ENCODE results near the gene NOVA2.

Gene NOVA2

GRCh38 chr19:45933759-45934158 is 39.9 kb downstream of the NOVA2 start:
- Histone ChIP-seq H3K4ac (ENCODE audit: low read depth in 1 of 2, low read length in 2 of 2) (no peak overlapping the region), H3K27me3 (ENCODE audit: control insufficient read depth in 1 of 2, insufficient read depth in 1 of 2, low read length in 2 of 2) (peaks cover 50 to 66% of the 10 kb centered on the region in 2 experiments), H3K14ac (ENCODE audit: low read length in 2 of 2) (no peak overlapping the region), H3K27ac (ENCODE audit: low read length, poor library complexity, severe bottlenecking) (no peak overlapping the region), H3K23ac (ENCODE audit: low read length in 2 of 2) (no peak overlapping the region), H3K18ac (ENCODE audit: low read depth in 1 of 2, low read length in 2 of 2) (no peak overlapping the region), H2BK12ac (ENCODE audit: low read length in 2 of 2) (no peak overlapping the region), H2AK5ac (ENCODE audit: low read length, severe bottlenecking) (no peak overlapping the region), H2BK120ac (ENCODE audit: low read depth, low read length) (no peak overlapping the region), H3K4me3 (ENCODE audit: insufficient read depth in 1 of 2, low read depth in 1 of 2, low read length in 2 of 2) (no peak overlapping the region), H3K4me2 (ENCODE audit: low read length, poor library complexity, severe bottlenecking) (no peak overlapping the region), H2BK5ac (ENCODE audit: low read depth, low read length, poor library complexity, severe bottlenecking) (no peak overlapping the region), H4K91ac (ENCODE audit: low read length) (no peak overlapping the region), H3K36me3 (ENCODE audit: control insufficient read depth in 1 of 2, insufficient read depth in 2 of 2, low read depth in 1 of 2, low read length in 2 of 2) (no peaks in the 10 kb centered on the region), H4K8ac (ENCODE audit: low read length) (no peak overlapping the region), H3K4me1 (ENCODE audit: control insufficient read depth, insufficient read depth, low read depth, low read length) (no peaks in the 10 kb centered on the region), H3K9me3 (ENCODE audit: control insufficient read depth, low read length) (peaks cover 2% of the 10 kb centered on the region), H2AFZ (ENCODE audit: low read depth, low read length) (no peak overlapping the region), H3K79me1 (replicated peaks; ENCODE audit: low read length, poor library complexity, severe bottlenecking) (no peaks in the 10 kb centered on the region), H3K9ac (ENCODE audit: low read length) (no peak overlapping the region), H2BK15ac (ENCODE audit: low read depth, poor library complexity, severe bottlenecking) (no peak overlapping the region)
- 79% methylated on average over 9 of the region's 9 CpGs for WGBS
- no peak for DNase-seq

GRCh38 chr19:45931055-45931454 is 42.6 kb downstream of the NOVA2 start:
- H3K4me1 ChIP-seq (ENCODE audit: control insufficient read depth, insufficient read depth, low read depth, low read length), result peaks cover 1% of the 10 kb centered on the region
- H3K4ac ChIP-seq (ENCODE audit: low read depth in 1 of 2, low read length in 2 of 2), result no peak overlapping the region
- no peak overlapping the region for H2BK15ac ChIP-seq (ENCODE audit: low read depth, poor library complexity, severe bottlenecking)
- 62% methylated on average over 2 of the region's 3 CpGs for WGBS
- no peak overlapping the region for H2AK5ac ChIP-seq (ENCODE audit: low read length, severe bottlenecking)
- H2BK120ac ChIP-seq (ENCODE audit: low read depth, low read length), result no peak overlapping the region
- no peak overlapping the region for H3K9ac ChIP-seq (ENCODE audit: low read length)
- no peaks in the 10 kb centered on the region for H3K9me3 ChIP-seq (ENCODE audit: control insufficient read depth, low read length)
- no peak overlapping the region for H3K27ac ChIP-seq (ENCODE audit: low read length, poor library complexity, severe bottlenecking)
- no peak for DNase-seq
- no peak overlapping the region for H2BK12ac ChIP-seq (ENCODE audit: low read length in 2 of 2)
- H4K91ac ChIP-seq (ENCODE audit: low read length), result no peak overlapping the region
- H3K4me2 ChIP-seq (ENCODE audit: low read length, poor library complexity, severe bottlenecking), result no peak overlapping the region
- no peak overlapping the region for H3K4me3 ChIP-seq (ENCODE audit: insufficient read depth in 1 of 2, low read depth in 1 of 2, low read length in 2 of 2)
- H3K79me1 ChIP-seq (replicated peaks; ENCODE audit: low read length, poor library complexity, severe bottlenecking), result no peaks in the 10 kb centered on the region
- H3K18ac ChIP-seq (ENCODE audit: low read depth in 1 of 2, low read length in 2 of 2), result no peak overlapping the region
- no peak overlapping the region for H3K14ac ChIP-seq (ENCODE audit: low read length in 2 of 2)
- H2BK5ac ChIP-seq (ENCODE audit: low read depth, low read length, poor library complexity, severe bottlenecking), result no peak overlapping the region
- H3K36me3 ChIP-seq (ENCODE audit: control insufficient read depth in 1 of 2, insufficient read depth in 2 of 2, low read depth in 1 of 2, low read length in 2 of 2), result no peaks in the 10 kb centered on the region
- H4K8ac ChIP-seq (ENCODE audit: low read length), result no peak overlapping the region
- H2AFZ ChIP-seq (ENCODE audit: low read depth, low read length), result no peak overlapping the region
- no peak overlapping the region for H3K23ac ChIP-seq (ENCODE audit: low read length in 2 of 2)
- H3K27me3 ChIP-seq (ENCODE audit: control insufficient read depth in 1 of 2, insufficient read depth in 1 of 2, low read length in 2 of 2), result peaks cover 31 to 47% of the 10 kb centered on the region in 2 experiments

- Histone ChIP-seq H3K4ac (ENCODE audit: low read depth in 1 of 2, low read length in 2 of 2) (no peak overlapping the region), H3K4me1 (ENCODE audit: control insufficient read depth, insufficient read depth, low read depth, low read length) (peaks cover 1% of the 10 kb centered on the region), H4K91ac (ENCODE audit: low read length) (no peak overlapping the region), H4K8ac (ENCODE audit: low read length) (no peak overlapping the region), H3K4me3 (ENCODE audit: insufficient read depth in 1 of 2, low read depth in 1 of 2, low read length in 2 of 2) (no peak overlapping the region), H2BK15ac (ENCODE audit: low read depth, poor library complexity, severe bottlenecking) (no peak overlapping the region), H3K23ac (ENCODE audit: low read length in 2 of 2) (no peak overlapping the region), H3K18ac (ENCODE audit: low read depth in 1 of 2, low read length in 2 of 2) (no peak overlapping the region), H2BK12ac (ENCODE audit: low read length in 2 of 2) (no peak overlapping the region), H3K9ac (ENCODE audit: low read length) (no peak overlapping the region), H3K27ac (ENCODE audit: low read length, poor library complexity, severe bottlenecking) (no peak overlapping the region), H3K9me3 (ENCODE audit: control insufficient read depth, low read length) (no peaks in the 10 kb centered on the region), H2BK5ac (ENCODE audit: low read depth, low read length, poor library complexity, severe bottlenecking) (no peak overlapping the region), H3K27me3 (ENCODE audit: control insufficient read depth in 1 of 2, insufficient read depth in 1 of 2, low read length in 2 of 2) (peaks cover 18 to 39% of the 10 kb centered on the region in 2 experiments), H2BK120ac (ENCODE audit: low read depth, low read length) (no peak overlapping the region), H2AFZ (ENCODE audit: low read depth, low read length) (no peak overlapping the region), H3K4me2 (ENCODE audit: low read length, poor library complexity, severe bottlenecking) (no peak overlapping the region), H3K79me1 (replicated peaks; ENCODE audit: low read length, poor library complexity, severe bottlenecking) (no peaks in the 10 kb centered on the region), H3K14ac (ENCODE audit: low read length in 2 of 2) (no peak overlapping the region), H2AK5ac (ENCODE audit: low read length, severe bottlenecking) (no peak overlapping the region), H3K36me3 (ENCODE audit: control insufficient read depth in 1 of 2, insufficient read depth in 2 of 2, low read depth in 1 of 2, low read length in 2 of 2) (no peaks in the 10 kb centered on the region)
- 95% methylated on average over 2 of the region's 2 CpGs for WGBS
- no peak for DNase-seq
Measured at GRCh38 chr19:45929247-45929646, 44.4 kb downstream of the NOVA2 start.

GRCh38 chr19:45927565-45928261 is 46.0 kb downstream of the NOVA2 start:
- no peaks in the 10 kb centered on the region for H3K36me3 ChIP-seq (ENCODE audit: control insufficient read depth in 1 of 2, insufficient read depth in 2 of 2, low read depth in 1 of 2, low read length in 2 of 2)
- H3K4me2 ChIP-seq (ENCODE audit: low read length, poor library complexity, severe bottlenecking), result peak overlapping the region; percentile 18
- H3K23ac ChIP-seq (ENCODE audit: low read length in 2 of 2), result no peak overlapping the region
- no peak overlapping the region for H2BK120ac ChIP-seq (ENCODE audit: low read depth, low read length)
- H2AFZ ChIP-seq (ENCODE audit: low read depth, low read length), result no peak overlapping the region
- H2AK5ac ChIP-seq (ENCODE audit: low read length, severe bottlenecking), result no peak overlapping the region
- no peak overlapping the region for H3K9ac ChIP-seq (ENCODE audit: low read length)
- no peaks in the 10 kb centered on the region for H3K9me3 ChIP-seq (ENCODE audit: control insufficient read depth, low read length)
- H2BK5ac ChIP-seq (ENCODE audit: low read depth, low read length, poor library complexity, severe bottlenecking), result no peak overlapping the region
- H3K18ac ChIP-seq (ENCODE audit: low read depth in 1 of 2, low read length in 2 of 2), result no peak overlapping the region
- no peak overlapping the region for H4K91ac ChIP-seq (ENCODE audit: low read length)
- no peak overlapping the region for H2BK12ac ChIP-seq (ENCODE audit: low read length in 2 of 2)
- no peaks in the 10 kb centered on the region for H3K79me1 ChIP-seq (replicated peaks; ENCODE audit: low read length, poor library complexity, severe bottlenecking)
- WGBS, result 8% methylated on average over 31 of the region's 33 CpGs
- no peak overlapping the region for H4K8ac ChIP-seq (ENCODE audit: low read length)
- no peak overlapping the region for H3K4ac ChIP-seq (ENCODE audit: low read depth in 1 of 2, low read length in 2 of 2)
- DNase-seq, result peak; percentile 84
- peaks cover 1% of the 10 kb centered on the region for H3K4me1 ChIP-seq (ENCODE audit: control insufficient read depth, insufficient read depth, low read depth, low read length)
- H3K4me3 ChIP-seq (ENCODE audit: insufficient read depth in 1 of 2, low read depth in 1 of 2, low read length in 2 of 2), result peak overlapping the region in 1 of 2 experiments; percentile 49
- H3K27me3 ChIP-seq (ENCODE audit: control insufficient read depth in 1 of 2, insufficient read depth in 1 of 2, low read length in 2 of 2), result peaks cover 16 to 31% of the 10 kb centered on the region in 2 experiments
- no peak overlapping the region for H3K27ac ChIP-seq (ENCODE audit: low read length, poor library complexity, severe bottlenecking)
- no peak overlapping the region for H2BK15ac ChIP-seq (ENCODE audit: low read depth, poor library complexity, severe bottlenecking)
- H3K14ac ChIP-seq (ENCODE audit: low read length in 2 of 2), result no peak overlapping the region

All from mesenchymal stem cell (in vitro differentiated cells and primary cell).